Measurements from ENCODE around the gene BHLHE23. TPM values are rescaled to one million over a fixed set of nuclear protein-coding genes. Genes with fewer than 3 reads are reported as not detected.

BHLHE23 gene
- total RNA-seq, 1 experiment from 2014 or later: not detected

GRCh38 chr20:63044204-63044600 lies 37.4 kb upstream of the BHLHE23 start:
- no TSS peak for BruUV-seq (replicated peaks)
- Histone ChIP-seq H3K4me3 (no peak overlapping the region), H4K20me1 (ENCODE audit: insufficient read depth) (peaks cover 9% of the 10 kb centered on the region; the same call in 1 of the 2 replicates), H3F3A (ENCODE audit: insufficient read depth, low read depth) (no peaks in the 10 kb centered on the region), H2AFZ (no peak overlapping the region), H3K4me1 (replicated peaks; ENCODE audit: insufficient read depth) (no peaks in the 10 kb centered on the region), H3K9me2 (ENCODE audit: insufficient read depth) (no peaks in the 10 kb centered on the region), H3K9me3 (ENCODE audit: insufficient read depth, low read depth) (no peaks in the 10 kb centered on the region), H3K79me2 (ENCODE audit: low read depth) (no peaks in the 10 kb centered on the region), H3K27me3 (ENCODE audit: insufficient read depth, low read depth) (peaks cover 98% of the 10 kb centered on the region), H3K27ac (no peak overlapping the region), H3K36me3 (ENCODE audit: low read depth) (no peaks in the 10 kb centered on the region), H3K4me2 (no peak overlapping the region)
- no peak for TF ChIP-seq EZH2 (IDR thresholded peaks at IDR 0.05; ENCODE audit: low read depth)
- TF ChIP-seq, protein P1, sequence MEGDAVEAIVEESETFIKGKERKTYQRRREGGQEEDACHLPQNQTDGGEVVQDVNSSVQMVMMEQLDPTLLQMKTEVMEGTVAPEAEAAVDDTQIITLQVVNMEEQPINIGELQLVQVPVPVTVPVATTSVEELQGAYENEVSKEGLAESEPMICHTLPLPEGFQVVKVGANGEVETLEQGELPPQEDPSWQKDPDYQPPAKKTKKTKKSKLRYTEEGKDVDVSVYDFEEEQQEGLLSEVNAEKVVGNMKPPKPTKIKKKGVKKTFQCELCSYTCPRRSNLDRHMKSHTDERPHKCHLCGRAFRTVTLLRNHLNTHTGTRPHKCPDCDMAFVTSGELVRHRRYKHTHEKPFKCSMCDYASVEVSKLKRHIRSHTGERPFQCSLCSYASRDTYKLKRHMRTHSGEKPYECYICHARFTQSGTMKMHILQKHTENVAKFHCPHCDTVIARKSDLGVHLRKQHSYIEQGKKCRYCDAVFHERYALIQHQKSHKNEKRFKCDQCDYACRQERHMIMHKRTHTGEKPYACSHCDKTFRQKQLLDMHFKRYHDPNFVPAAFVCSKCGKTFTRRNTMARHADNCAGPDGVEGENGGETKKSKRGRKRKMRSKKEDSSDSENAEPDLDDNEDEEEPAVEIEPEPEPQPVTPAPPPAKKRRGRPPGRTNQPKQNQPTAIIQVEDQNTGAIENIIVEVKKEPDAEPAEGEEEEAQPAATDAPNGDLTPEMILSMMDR (conservative IDR thresholded peaks at IDR 0.05): no peak
- CTCF ChIA-PET: no interaction called here
- POLR2A ChIA-PET (ENCODE audit: unreplicated experiment): no interaction called here
- DNase-seq: no peak
- intact Hi-C loops (cut with micrococcal nuclease; ENCODE audit: unreplicated experiment): no loop called here

GRCh38 chr20:63043348-63044203 lies 36.8 kb upstream of the BHLHE23 start:
- H3F3A ChIP-seq (ENCODE audit: insufficient read depth, low read depth): no peaks in the 10 kb centered on the region

GRCh38 chr20:63042448-63043071 lies 35.8 kb upstream of the BHLHE23 start:
- H3F3A ChIP-seq (ENCODE audit: insufficient read depth, low read depth): no peaks in the 10 kb centered on the region

More at GRCh38 chr20:63043348-63044203, 36.8 kb upstream of the BHLHE23 start:
- TF ChIP-seq, protein P1 (conservative IDR thresholded peaks at IDR 0.05): no peak
- peak; percentile 89; the same call in 1 of the 2 replicates for TF ChIP-seq EZH2 (IDR thresholded peaks at IDR 0.05; ENCODE audit: low read depth)
- Histone ChIP-seq H3K9me2 (ENCODE audit: insufficient read depth) (no peaks in the 10 kb centered on the region), H3K27ac (no peak overlapping the region), H3K4me2 (no peak overlapping the region), H4K20me1 (ENCODE audit: insufficient read depth) (peaks cover 9% of the 10 kb centered on the region; the same call in 1 of the 2 replicates), H3K36me3 (ENCODE audit: low read depth) (no peaks in the 10 kb centered on the region), H3K9me3 (ENCODE audit: insufficient read depth, low read depth) (no peaks in the 10 kb centered on the region), H3K4me1 (replicated peaks; ENCODE audit: insufficient read depth) (no peaks in the 10 kb centered on the region), H3K79me2 (ENCODE audit: low read depth) (no peaks in the 10 kb centered on the region), H3K4me3 (no peak overlapping the region), H3K27me3 (ENCODE audit: insufficient read depth, low read depth) (peaks cover 100% of the 10 kb centered on the region), H2AFZ (no peak overlapping the region)
- no TSS peak for BruUV-seq (replicated peaks)
- no peak for DNase-seq
- intact Hi-C loops (cut with micrococcal nuclease; ENCODE audit: unreplicated experiment): no loop called here
- POLR2A ChIA-PET (ENCODE audit: unreplicated experiment): no interaction called here
- CTCF ChIA-PET: interaction anchor here (0.7 kb wide), 1 partner anchor 616 kb away, joined by 3 read pairs; the partner anchor contains the start of gene RBBP8NL

More at GRCh38 chr20:63042448-63043071, 35.8 kb upstream of the BHLHE23 start:
- no peaks in the 10 kb centered on the region for H3K4me1 ChIP-seq (replicated peaks; ENCODE audit: insufficient read depth)
- H3K9me2 ChIP-seq (ENCODE audit: insufficient read depth): no peaks in the 10 kb centered on the region
- TF ChIP-seq, protein P1 (conservative IDR thresholded peaks at IDR 0.05): no peak
- no peak for TF ChIP-seq EZH2 (IDR thresholded peaks at IDR 0.05; ENCODE audit: low read depth)
- H3K27me3 ChIP-seq (ENCODE audit: insufficient read depth, low read depth): peaks cover 100% of the 10 kb centered on the region
- H3K27ac ChIP-seq: no peak overlapping the region
- no peaks in the 10 kb centered on the region for H3K79me2 ChIP-seq (ENCODE audit: low read depth)
- H2AFZ ChIP-seq: no peak overlapping the region
- no peak overlapping the region for H3K4me2 ChIP-seq
- ChIA-PET CTCF (interaction anchor here (0.7 kb wide), 1 partner anchor 615 kb away, joined by 3 read pairs; the partner anchor contains the start of gene RBBP8NL), POLR2A (ENCODE audit: unreplicated experiment) (no interaction called here)
- H4K20me1 ChIP-seq (ENCODE audit: insufficient read depth): peaks cover 9% of the 10 kb centered on the region; the same call in 1 of the 2 replicates
- no peak overlapping the region for H3K4me3 ChIP-seq
- no TSS peak for BruUV-seq (replicated peaks)
- no peak for DNase-seq
- no peaks in the 10 kb centered on the region for H3K9me3 ChIP-seq (ENCODE audit: insufficient read depth, low read depth)
- intact Hi-C loops (cut with micrococcal nuclease; ENCODE audit: unreplicated experiment): no loop called here
- H3K36me3 ChIP-seq (ENCODE audit: low read depth): no peaks in the 10 kb centered on the region

Measured in PC-9 (cell line).